ENCODE measurements around the gene MCM9.

Gene MCM9

GRCh38 chr6:118864341-118865099, 70.4 kb downstream of the MCM9 start:
- DNase-seq (ENCODE audit: low read depth in 2 of 2): no peak

- no peak for DNase-seq (ENCODE audit: low read depth in 2 of 2)
Measured at GRCh38 chr6:118862443-118862842, 72.5 kb downstream of the MCM9 start.

GRCh38 chr6:118860880-118861279, 74.1 kb downstream of the MCM9 start:
- DNase-seq (ENCODE audit: low read depth in 2 of 2): no peak

GRCh38 chr6:118860363-118860762, 74.6 kb downstream of the MCM9 start:
- DNase-seq (ENCODE audit: low read depth in 2 of 2): no peak

- DNase-seq (ENCODE audit: low read depth in 2 of 2): no peak
Measured at GRCh38 chr6:118859517-118860064, 75.4 kb downstream of the MCM9 start.

- no peak for DNase-seq (ENCODE audit: low read depth in 2 of 2)
Measured at GRCh38 chr6:118856301-118856700, 78.7 kb downstream of the MCM9 start.

GRCh38 chr6:118853408-118853807, 81.6 kb downstream of the MCM9 start:
- no peak for DNase-seq (ENCODE audit: low read depth in 2 of 2)

GRCh38 chr6:118844915-118845314, 90.0 kb downstream of the MCM9 start:
- no peak for DNase-seq (ENCODE audit: low read depth in 2 of 2)

GRCh38 chr6:118843685-118844390, 91.1 kb downstream of the MCM9 start:
- no peak for DNase-seq (ENCODE audit: low read depth in 2 of 2)

GRCh38 chr6:118830691-118831090, 104.3 kb downstream of the MCM9 start:
- no peak for DNase-seq (ENCODE audit: low read depth in 2 of 2)

GRCh38 chr6:118829817-118830478, 105.0 kb downstream of the MCM9 start:
- no peak for DNase-seq (ENCODE audit: low read depth in 2 of 2)

GRCh38 chr6:118826096-118826495, 108.9 kb downstream of the MCM9 start:
- DNase-seq (ENCODE audit: low read depth in 2 of 2): no peak

- no peak for DNase-seq (ENCODE audit: low read depth in 2 of 2)
Measured at GRCh38 chr6:118825661-118826060, 109.3 kb downstream of the MCM9 start.

GRCh38 chr6:118815495-118815894, 119.5 kb downstream of the MCM9 start:
- DNase-seq (ENCODE audit: low read depth in 2 of 2): no peak

- peak in 1 of 2 donors; percentile 19 for DNase-seq (ENCODE audit: low read depth in 2 of 2)
Measured at GRCh38 chr6:118813775-118814174, 121.2 kb downstream of the MCM9 start.

GRCh38 chr6:118812970-118813369, 122.0 kb downstream of the MCM9 start:
- no peak for DNase-seq (ENCODE audit: low read depth in 2 of 2)

GRCh38 chr6:118810420-118811027, 124.4 kb downstream of the MCM9 start:
- DNase-seq (ENCODE audit: low read depth in 2 of 2): peak; percentile 31 to 37

GRCh38 chr6:118808793-118809638, 125.9 kb downstream of the MCM9 start:
- DNase-seq (ENCODE audit: low read depth in 2 of 2): no peak

- DNase-seq (ENCODE audit: low read depth in 2 of 2): no peak
Measured at GRCh38 chr6:118804091-118804490, 130.9 kb downstream of the MCM9 start.

GRCh38 chr6:118801257-118801656, 133.7 kb downstream of the MCM9 start:
- no peak for DNase-seq (ENCODE audit: low read depth in 2 of 2)
